Naive thymus-derived CD8-positive, alpha-beta T cell (primary cell): ENCODE results near the gene CTDP1. TPM values are rescaled to one million over a fixed set of nuclear protein-coding genes. Genes with fewer than 3 reads are reported as not detected.

Experiments used
- polyA plus RNA-seq, 3 donors: library from polyadenylated mRNA; unstranded; fragments of 300-500 nt; fragmentation: Illumina TruSeq; gene quantifications; one replicate each; pipeline ENCODE4 v1.2.3, GENCODE V29; 2021
- total RNA-seq, 8 experiments: library from RNA in 2 of 8; stranded (reverse) in 2 of 8; gene quantifications; one replicate each; pipeline ENCODE4 v1.2.3 and lab custom pipeline; 2021 to 2026

CTDP1 gene
- total and polyA plus RNA-seq, 5 experiments from 2014 or later: 7.9 to 46.2 (median 31.1) TPM

Other genes starting within 250 kb of the CTDP1 start
- gene KCNG2, start 118.1 kb downstream of the CTDP1 start, total RNA-seq: not detected
- not detected for gene KCNG2, start 118.1 kb downstream of the CTDP1 start, polyA plus RNA-seq